Left hindlimb (tissue), 1 donor: ENCODE data around the gene ADARB2.
A peak's percentile ranks its signal among the peaks of the same experiment; 100 is the strongest.
"Not testable (repeated sequence)": the region's sequence is repeated elsewhere in the genome, so short reads cannot be mapped to it uniquely, and the experiment has no call there.

Experiments used
- DNase-seq: peaks from one replicate; pipeline ENCODE4 v3.0.0-alpha.2; 2018

The ADARB2 gene

DNA sequence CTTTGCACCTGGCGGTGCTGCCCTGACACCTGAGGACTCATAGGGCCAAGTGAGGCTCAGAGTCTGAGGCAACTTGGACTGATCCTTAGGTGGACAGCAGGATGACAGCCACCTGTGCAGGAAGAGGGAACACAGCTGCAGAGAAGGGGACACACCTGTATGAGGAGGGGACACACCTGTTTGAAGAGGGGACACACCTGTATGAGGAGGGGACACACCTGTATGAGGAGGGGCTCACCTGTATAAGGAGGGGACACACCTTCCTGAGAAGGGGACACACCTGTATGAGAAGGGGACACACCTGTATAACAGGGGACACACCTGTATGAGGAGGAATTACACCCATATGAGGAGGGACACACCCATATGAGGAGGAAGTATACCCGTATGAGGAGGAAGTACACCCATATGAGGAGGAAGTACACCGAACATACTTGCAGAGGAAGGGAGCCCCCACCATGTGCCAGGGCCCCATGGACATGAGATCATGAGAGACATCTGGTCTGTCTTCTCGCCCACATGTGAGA lies 285.9 kb downstream of the ADARB2 start:
- no peak for DNase-seq

DNA sequence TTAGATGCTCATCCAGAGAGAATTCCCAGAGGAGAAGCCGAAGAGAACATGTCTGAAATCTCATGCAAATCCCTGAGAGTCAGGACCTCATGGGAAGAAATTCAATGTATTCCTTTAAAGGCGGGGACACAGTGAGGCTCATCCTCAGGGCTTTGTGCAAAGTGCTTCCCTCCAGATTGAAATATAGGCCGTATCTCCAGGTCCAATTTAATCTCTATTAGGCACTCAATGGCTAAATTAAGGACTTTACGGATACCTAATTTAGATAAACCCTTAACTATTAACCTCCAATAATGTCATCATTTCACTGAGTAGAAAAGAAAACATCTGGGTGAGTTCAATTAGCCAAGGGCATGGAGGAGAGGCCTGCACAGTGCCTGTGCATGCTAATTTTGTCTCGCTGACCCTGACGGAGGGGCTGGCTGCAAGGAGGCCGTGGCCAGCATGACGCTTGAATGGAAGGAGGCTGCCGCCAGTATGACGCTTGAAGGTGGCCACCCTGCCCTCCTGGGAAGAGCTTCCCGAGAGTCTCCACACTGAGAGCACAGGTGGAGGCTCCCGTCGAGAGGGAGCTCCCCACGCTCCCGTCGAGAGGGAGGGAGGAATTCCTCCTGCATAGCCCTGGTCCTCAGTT lies 287.6 kb downstream of the ADARB2 start:
- DNase-seq: no peak

DNA sequence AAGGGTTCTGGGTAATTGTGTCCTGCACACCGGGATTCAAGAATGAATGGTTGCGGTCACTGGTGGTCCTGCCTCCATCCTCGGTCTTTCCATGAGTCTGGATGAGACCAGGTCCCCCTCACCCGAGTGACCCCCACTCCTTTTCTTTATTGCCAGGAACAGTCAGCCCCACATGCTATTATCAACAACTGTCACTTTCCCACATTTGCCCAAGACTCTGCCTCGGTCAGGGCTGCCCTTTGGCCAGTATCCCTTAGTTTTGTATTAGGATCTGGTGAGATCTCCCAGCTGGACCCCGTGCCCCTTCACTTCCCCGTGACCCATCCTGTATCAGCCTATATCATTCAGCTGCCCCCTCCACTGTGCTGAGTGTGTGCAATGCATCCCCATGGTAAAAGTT lies 288.3 kb downstream of the ADARB2 start:
- no peak for DNase-seq

DNA sequence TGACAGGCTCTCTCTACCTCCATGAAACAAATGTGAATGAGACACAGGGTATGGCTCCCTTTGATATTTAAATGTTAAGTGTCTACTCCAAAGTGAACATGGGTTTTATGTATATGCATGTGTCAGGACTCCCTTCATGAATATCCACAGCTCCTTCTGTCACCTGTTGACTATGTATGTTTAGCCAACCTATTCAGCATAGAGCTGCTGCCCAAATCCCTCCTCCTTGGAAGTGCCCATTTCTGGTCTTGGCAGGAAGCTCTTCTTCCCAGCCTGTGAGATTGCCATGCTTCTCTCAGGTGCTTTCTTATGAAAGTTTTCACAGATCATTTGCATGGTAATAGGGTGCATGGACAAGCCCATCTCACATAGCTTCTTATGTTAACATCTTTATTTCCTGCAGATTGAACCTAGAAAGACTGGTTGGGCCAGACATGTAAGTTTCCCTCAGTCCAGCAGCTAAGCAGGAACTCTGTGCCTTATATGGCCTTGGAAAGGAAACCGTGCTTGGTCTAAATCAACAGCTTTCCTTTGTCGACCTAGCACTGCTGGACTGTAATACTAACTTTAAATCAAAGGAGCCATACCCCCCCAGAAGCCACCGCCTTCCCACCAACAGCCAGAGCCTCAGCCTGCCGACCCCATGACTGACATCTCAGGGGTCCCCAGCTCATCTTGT lies 288.9 kb downstream of the ADARB2 start:
- no peak for DNase-seq

DNA sequence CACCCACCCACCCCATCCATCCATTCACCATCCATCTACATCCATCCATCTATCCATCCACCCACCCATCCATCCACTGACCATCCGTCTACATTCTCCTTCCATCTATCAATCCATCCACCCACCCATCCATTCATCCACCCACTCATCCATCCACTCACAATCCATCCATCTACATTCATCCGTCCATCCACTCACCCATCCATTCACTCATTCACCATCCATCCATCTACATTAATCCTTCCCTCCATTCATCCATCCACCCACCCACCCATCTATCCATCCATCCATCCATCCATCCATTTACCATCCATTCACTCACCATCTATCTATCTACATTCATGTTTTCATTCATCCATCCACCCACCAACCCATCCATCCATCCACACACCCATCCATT lies 292.5 kb downstream of the ADARB2 start:
- DNase-seq: no peak

DNA sequence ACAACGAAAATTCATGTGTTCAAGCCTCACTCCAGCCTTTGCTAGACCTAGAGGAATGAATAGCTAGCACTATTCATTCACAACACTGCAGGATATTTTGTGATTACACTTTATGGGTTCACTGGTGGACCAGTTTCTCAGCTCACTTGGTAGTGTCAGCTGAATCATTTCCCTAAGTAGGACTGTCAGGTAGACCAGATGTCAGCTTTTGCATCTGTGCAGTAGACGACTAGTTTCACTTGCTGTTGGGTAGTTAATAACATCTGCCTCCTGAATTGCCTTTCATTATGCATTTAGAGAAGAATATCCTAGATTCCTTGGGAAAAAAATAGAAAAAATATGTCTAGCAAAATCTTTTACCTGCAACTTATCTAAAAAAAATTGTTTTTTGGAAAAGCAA lies 296.4 kb downstream of the ADARB2 start:
- DNase-seq: no peak

DNA sequence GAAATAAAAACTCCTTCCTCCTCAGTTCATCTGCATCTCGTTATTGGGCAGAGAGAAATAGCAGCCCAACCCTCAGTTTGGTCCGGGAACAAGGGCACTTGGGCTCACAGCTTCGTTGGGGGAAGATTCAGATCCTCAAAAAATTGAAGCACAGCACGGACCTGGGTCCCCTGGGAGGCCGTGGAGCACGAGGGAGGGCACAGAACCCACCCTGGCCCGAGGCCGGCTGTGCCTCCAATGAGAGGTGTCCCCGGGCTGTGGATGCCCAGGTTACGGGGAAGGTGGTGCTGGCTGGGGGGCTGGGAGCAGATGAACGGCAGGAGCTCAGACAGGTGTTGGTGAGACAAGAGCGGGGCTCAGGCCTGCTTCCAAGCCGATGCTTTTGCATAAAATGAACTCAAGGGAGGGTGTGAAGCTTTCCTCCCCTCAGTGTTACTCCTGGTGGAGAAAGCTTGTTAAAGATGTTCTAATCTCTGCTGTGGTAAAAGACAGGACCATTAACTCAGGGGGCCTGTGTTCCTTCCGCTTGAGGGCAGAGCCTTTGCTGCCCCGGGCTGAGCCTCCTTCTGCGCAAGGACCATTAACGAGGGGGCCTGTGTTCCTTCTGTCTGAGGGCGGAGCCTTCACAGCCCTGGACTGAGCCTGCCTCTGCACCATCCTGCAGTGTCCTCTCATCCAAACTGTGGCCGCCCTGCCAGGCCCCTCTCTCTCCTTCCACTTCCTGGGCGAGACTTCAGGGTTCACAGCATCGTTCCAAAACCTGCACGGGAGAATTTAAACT lies 302.2 kb downstream of the ADARB2 start:
- no peak for DNase-seq

DNA sequence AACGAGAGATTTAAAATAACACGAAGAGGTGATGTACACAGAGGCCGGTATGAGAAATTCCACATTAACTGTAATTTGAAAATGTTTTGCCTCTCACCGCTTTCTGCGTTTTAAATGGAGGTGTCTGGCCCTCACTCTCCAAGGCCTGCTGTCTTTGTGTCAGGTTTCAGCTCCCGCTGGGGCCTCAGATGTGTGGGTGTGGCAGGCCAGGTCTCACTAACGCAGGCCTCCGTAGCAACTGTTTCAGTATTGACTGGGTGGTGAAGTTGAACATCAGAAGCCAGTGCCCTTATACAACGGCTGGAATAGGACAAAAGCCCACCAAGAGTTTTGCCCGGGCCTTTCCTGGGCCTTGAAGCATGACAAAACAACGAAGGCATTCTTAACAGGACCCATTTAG lies 303.1 kb downstream of the ADARB2 start:
- no peak for DNase-seq

DNA sequence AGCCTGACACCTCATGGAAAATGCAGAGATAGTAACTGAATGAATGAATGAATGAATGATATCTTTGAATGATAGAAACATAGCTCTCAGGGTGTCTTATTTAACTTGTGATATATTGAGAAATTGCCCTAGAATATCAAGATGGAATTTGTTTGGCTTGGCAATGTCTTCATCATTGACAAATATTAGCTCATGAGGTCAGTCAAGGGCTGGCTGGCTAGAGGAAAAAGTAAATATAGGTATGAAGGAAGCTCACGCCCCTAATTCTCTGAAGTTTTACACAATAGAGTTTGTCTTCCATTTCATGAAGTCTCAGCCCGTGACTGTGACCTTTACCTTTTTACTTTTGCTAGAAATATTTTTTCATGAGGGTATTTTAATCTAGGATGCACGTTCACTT lies 305.2 kb downstream of the ADARB2 start:
- DNase-seq: no peak

DNA sequence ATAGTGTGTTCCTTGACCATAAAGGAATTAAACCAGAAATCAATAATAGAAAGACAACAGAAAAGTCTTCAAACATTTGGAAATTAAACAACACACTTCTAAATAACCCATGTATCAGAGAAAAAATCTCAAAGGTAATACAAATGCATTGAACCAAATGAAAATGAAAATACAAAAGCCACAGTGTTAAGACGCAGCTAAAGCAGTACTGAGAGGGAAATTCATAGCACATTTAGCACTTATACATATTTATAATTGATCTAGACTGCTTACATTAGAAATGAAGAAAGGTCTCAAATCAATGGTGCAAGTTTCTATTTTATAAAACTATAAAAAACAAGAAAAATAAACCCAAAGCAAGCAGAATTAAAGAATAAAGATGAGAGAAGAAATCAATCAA lies 306.1 kb downstream of the ADARB2 start:
- no peak for DNase-seq

DNA sequence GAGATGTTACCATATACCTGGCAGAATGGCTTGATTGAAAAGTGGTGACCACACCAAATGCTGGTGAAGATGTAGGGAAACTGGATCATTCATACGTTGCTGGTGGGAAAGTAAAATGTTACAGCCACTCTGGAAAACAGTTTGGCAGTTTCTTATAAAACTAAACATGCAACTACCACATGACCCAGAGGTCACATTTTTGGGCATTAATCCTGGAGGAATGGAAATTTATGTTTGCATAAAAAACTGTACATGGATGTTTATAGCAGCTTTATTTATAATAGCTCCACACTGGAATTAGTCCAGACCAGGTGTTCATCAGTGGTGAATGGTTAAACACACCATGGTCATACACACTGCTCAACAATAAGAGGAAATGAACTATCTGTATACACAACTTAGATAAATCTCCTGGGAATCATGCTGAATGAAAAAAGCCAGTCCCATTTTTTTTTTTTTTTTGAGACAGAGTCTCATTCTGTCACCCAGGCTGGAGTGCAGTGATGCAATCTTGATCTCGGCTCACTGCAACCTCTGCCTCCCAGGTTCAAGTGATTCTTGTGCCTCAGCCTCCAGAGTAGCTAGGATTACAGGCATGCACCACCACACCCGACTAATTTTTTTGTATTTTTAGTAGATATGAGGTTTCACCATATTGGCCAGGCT lies 309.7 kb downstream of the ADARB2 start:
- not testable (repeated sequence) for DNase-seq

DNA sequence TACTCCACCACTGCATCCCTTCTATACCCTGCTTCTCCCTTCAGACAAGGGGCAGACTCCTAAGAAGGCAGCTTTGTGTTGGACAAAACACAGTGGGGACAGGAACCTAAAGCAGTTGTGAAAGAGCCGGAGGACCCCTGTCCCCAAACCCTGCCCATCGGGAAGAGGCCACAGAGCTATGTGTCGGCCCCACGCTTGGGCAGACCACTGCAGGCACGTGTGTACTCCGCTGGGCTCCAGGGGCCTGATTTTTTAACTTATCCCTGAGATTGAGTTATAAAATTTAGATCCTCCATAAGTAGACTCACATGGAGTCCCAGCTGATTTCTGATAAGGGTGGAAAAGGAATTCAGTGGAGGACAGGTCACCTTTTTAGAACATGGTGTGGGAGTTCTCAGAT lies 310.5 kb downstream of the ADARB2 start:
- DNase-seq: no peak

DNA sequence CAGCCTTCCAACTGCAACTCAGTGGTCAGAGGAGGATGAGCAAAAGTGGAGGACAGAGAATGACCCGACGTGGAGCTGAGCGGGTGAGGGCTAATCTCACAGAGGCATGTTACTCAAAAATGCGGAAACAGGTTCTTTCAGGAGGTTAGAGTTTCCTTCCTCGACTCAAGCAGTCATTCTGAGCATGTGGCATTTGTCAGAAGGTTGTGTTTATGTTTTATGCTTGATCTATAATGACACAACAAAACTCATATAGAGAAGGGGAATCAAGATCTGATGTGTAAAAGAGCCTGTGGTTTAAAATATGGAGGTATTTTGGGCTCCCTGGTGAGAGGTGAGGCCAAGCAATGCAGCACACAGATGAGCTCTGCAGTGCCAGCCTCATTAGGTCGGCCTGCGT lies 311.4 kb downstream of the ADARB2 start:
- DNase-seq: no peak

DNA sequence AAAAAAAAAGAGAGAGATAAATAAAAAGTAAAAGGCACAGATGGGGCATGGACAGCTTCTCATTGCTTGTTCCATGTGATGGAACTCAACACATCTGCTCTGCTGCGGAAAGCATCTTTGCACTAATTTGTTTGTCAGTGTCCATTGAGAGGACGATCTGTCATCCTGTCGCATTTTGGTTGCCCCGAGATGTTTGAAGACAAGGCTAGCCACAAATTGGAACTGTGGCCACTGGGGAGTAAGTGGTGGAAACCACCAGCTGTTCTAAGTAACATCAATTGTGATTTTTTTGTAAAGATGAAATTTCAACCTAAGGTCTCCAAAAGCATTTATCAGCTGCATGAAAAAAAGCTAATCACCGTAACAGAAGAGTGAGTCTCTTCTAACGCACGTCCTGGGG lies 312.7 kb downstream of the ADARB2 start:
- no peak for DNase-seq

DNA sequence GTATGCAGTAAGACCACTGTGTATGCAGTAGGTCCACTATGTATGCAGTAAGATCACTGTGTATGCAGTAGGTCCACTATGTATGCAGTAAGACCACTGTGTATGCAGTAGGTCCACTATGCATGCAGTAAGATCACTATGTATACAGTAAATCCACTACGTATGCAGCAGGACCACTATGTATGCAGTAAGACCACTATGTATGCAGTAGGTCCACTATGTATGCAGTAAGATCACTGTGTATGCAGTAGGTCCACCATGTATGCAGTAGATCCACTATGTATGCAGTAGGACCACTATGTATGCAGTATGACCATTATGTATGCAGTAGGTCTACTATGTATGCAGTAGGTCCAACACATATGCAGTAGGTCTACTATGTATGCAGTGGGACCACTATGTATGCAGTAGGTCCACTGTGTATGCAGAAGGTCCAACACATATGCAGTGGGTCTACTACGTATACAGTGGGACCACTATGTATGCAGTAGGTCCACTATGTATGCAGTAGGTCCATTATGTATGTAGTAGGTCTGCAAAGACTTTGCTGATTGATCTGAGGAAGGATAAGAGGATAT lies 313.6 kb downstream of the ADARB2 start:
- no peak for DNase-seq

DNA sequence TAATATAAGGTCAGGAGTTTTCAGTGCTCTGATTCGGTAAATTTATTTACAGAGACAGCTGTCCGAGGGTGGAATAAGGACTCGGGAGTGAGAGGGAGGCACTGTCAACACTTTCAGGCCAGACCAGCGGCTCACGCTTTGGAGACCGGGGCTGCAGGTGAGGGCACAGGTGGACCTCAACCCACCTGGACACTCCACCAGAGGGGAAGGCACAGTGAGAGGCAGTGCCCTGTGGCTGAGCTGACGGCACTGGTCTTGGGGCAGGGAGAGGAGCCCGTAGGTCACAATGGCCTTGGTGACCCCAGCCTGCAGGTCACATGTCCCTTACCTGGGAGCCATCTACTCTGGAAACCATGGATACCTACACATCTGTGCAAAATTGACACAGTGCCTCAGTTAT lies 315.1 kb downstream of the ADARB2 start:
- DNase-seq: no peak

DNA sequence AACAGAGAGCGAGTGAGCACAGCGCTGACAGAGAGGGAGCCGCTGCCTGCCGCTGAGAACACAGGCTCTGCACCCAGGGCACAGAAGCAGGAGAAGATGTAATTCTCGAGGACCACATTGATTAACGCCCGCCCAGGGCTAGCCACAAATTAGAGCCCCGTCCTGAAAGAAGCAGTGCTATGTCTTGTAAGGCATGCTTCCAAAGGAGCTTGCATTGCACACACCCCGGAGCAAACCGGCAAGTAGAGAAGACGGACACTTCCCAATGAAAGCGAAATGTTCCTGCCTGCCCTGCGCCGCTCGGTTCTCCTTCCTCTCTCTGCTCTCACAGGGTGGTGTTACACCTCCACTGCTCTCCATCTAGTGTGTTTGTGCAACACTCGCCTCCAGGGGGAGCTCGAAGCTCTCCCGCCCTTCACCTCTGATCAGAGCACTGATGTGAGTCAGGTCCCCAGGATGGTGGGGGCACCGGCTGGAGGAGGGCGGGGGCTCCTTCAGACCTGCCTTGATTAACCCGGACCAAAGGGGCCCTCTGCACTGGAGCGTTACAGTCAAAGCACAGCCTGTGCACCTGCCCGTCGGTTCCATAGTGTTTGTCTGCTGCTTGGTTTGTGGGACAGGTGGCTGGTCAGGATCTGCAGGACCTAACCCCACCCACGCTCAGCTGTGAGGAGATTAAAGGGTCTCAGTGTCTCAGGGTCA lies 316.5 kb downstream of the ADARB2 start:
- peak; percentile 59 for DNase-seq

DNA sequence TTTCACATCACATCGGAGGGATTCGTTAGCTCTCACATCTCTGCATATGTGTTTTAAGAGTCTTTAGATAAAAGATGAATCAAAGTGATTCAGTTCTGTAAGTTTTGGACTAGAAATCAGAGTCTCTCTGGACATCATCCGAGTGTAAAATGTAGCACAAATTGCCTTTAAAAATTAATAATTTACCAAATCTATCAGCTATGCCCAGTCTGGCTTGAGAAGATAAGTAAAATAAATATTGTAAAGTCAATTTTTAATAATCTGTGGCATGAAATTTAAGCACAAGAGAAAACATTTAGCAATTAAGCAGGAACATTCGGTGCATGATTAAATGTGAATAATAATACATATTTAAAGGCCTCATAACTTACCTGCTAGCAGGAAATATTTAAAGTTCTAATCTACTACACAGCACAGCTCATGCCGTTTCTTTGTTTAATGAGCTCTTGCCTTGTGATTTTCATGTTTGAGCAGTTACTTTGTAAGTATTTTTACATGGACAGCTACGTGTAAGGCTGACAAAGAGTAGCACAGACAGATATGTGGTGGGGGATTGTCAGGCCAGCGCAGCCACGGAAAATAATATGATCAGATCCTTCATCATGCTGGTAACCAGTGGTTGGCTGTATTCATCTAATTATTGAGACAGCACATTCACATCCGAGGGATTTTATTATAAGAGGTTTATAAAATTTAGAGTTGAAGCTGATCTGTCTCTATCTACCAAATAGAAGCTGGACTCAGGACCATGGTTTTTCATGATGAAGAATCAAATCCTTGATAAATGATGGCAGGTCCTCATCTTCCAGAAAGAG lies 317.3 kb downstream of the ADARB2 start:
- no peak for DNase-seq

DNA sequence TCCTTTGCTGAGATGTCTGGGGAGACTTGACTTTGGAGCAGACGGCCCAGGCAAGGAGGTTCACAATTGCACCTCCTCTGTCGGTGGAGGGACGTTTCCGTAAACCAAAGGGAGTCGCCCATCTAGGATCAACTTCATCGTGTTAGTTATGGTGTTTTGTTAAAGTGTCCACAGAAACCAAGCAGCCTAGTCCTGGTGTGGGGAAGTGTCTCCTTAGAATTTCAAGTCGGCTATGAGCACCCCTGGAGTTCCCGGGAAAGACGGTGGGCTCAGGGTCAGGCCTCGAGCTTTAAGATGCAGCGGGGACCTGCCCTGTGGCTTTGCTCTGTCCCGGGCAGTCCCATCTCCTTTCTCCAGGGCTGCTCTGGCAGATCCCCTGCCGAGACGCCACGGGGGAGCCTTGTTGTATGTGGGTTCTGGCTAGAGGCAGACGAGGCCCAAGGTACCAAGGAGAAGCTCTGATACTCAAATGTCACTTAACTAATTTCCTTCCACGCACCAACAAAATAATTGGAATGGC lies 319.2 kb downstream of the ADARB2 start:
- DNase-seq: no peak

DNA sequence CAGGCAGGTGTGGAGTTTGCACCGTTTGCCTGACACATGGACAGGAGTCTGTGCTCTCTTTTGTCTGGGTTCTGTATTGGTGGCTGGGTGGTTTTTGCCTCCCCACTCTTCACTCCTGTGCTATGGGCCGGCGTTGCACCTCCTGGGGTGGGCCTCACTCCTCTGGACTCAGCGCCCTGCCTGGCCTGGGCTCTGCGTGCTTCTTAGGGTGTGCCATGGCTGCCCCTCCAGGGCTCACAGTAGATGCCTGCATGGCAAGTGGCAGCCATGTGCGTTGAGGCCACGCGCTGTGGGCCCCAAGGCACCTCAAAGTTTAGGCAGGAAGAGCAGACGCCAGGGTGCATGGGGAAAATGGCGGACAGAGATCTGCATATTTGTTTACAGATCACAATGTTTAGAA lies 319.8 kb downstream of the ADARB2 start:
- no peak for DNase-seq

DNA sequence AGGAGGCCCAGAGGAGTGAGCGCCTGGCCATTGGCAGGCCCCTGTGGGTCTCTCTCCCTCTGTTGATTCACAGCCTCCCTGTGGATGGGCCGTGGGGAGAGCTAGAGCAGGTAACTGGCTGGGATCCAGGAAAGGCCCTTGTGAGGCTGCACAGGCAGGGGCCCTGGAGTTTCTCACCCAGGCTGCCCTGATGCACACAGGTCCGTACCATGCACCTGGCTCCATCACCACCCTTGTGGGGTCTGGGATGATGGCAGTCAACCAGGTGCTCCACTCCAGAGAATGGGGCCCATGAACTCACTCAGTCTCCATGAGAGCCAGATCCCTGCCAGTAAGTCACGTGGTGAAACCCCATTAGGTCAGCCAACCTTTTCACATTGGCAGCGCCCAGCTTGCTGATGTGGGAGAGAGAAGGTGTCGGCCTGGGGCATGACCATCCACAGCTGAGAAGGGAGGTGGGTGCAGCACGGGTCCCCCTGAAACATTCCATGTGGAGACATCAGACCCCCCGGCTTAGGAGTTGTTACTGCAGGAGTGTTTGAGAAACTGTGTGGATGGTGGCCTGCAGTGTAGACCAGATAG lies 320.8 kb downstream of the ADARB2 start:
- no peak for DNase-seq
